ENCODE results near the gene NPBWR2. TPM values are rescaled to one million over a fixed set of nuclear protein-coding genes. Genes with fewer than 3 reads are reported as not detected.
"Not testable (repeated sequence)": the region's sequence is repeated elsewhere in the genome, so short reads cannot be mapped to it uniquely, and the experiment has no call there.

NPBWR2 gene
- total RNA-seq, 4 donors from 2014 or later, result not detected

DNA sequence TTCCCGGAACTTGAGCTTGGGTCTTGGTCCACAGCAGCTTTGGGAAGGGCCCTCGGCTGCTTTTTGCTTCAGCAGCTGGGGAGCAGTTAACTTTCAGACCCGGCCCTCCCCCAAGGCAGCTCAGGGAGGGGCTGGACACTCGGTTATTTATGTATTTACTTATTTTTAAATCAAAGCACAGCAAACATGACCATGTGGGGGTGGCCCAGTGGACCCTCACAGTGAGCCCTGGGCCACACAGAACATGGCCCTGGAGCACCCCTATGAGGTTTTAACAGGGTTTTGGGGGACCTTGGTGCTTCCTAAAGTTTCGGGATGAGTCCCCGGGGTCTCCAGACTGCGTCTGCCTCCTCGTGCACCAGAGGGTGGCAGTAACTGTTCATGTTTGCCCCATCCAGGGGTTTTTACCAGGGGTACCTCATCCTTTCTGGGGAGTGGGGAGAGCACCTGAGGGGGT is 26.6 kb upstream of the NPBWR2 start:
- Histone ChIP-seq H3K27ac (no peak overlapping the region), H3K4me1 (no peaks in the 10 kb centered on the region), H3K9me3 (no peaks in the 10 kb centered on the region), H3K4me3 (no peak overlapping the region), H3K36me3 (no peaks in the 10 kb centered on the region), H3K27me3 (peaks cover 0 to 10% of the 10 kb centered on the region in 2 donors)
- 43 to 50% methylated on average over 8 of the region's 8 CpGs for WGBS, 2 donors
- no peak for DNase-seq (ENCODE audit: low spot score in 2 of 2)
- TF ChIP-seq EP300 (IDR thresholded peaks at IDR 0.05) (no peak), POLR2A (IDR thresholded peaks at IDR 0.05) (no peak), CTCF (IDR thresholded peaks at IDR 0.05) (no peak)

DNA sequence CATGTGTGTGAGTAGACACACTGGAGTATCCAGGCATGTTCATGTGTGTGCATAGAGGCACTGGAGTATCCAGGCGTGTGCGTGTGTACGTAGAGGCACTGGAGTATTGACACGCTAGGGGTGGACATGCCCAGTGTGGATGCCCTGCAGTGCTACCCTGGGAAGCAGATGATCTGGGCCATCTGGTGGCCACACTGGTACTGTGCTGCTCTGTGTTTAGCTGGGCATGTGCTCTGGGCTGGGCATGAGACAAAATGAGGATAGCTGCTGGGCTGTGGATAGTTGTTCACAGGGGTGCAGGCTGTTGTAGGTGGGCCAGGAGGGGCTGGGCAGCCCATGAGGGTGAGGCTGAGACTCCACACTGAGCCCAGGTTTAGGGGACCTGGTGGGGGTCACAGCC is 24.0 kb upstream of the NPBWR2 start:
- DNase-seq (ENCODE audit: low spot score in 2 of 2), result no peak
- Histone ChIP-seq H3K4me3 (no peak overlapping the region), H3K27ac (no peak overlapping the region), H3K4me1 (no peaks in the 10 kb centered on the region), H3K9me3 (peaks cover 0 to 3% (median 0%) of the 10 kb centered on the region in 4 donors), H3K36me3 (no peaks in the 10 kb centered on the region), H3K27me3 (peaks cover 0 to 10% of the 10 kb centered on the region in 2 donors)
- TF ChIP-seq POLR2A (IDR thresholded peaks at IDR 0.05), result no peak
- TF ChIP-seq EP300 (IDR thresholded peaks at IDR 0.05), result no peak
- TF ChIP-seq CTCF (IDR thresholded peaks at IDR 0.05), result no peak
- 92% methylated on average over 4 of the region's 4 CpGs for WGBS, 2 donors

GRCh38 chr20:64130876-64131275 is 23.5 kb upstream of the NPBWR2 start:
- H3K4me1 ChIP-seq, result no peaks in the 10 kb centered on the region
- H3K4me3 ChIP-seq, result no peak overlapping the region
- 68 to 69% methylated on average over 10 of the region's 10 CpGs for WGBS, 2 donors
- H3K27me3 ChIP-seq, result peaks cover 0 to 10% of the 10 kb centered on the region in 2 donors
- TF ChIP-seq POLR2A (IDR thresholded peaks at IDR 0.05), result no peak
- TF ChIP-seq EP300 (IDR thresholded peaks at IDR 0.05), result no peak
- TF ChIP-seq CTCF (IDR thresholded peaks at IDR 0.05), result no peak
- no peak overlapping the region for H3K27ac ChIP-seq
- DNase-seq (ENCODE audit: low spot score in 2 of 2), result no peak
- H3K9me3 ChIP-seq, result peaks cover 0 to 3% (median 0%) of the 10 kb centered on the region in 4 donors
- H3K36me3 ChIP-seq, result no peaks in the 10 kb centered on the region

DNA sequence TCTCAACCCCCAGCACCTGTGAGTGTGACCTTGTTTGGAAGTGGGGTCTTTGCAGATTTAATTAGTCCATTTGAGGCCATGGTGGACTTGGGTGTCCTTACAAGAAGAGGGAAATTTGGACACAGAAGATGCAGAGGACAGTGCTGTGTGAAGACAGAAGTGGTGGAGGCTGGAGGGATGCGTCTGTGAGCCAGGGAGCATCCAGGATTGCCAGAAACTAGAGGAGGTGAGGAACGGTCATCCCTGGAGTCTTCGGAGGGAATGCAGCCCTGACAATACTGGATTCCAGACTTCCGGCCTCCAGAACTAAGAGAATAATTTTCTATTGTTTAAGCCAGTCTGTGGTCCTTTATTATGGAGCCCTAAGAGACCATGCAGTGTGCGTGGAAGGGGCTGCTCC is 22.9 kb upstream of the NPBWR2 start:
- no peak overlapping the region for H3K4me3 ChIP-seq
- DNase-seq (ENCODE audit: low spot score in 2 of 2), result no peak
- H3K27me3 ChIP-seq, result peaks cover 0 to 10% of the 10 kb centered on the region in 2 donors
- TF ChIP-seq EP300 (IDR thresholded peaks at IDR 0.05) (no peak), CTCF (IDR thresholded peaks at IDR 0.05) (no peak), POLR2A (IDR thresholded peaks at IDR 0.05) (no peak)
- no peaks in the 10 kb centered on the region for H3K4me1 ChIP-seq
- no peak overlapping the region for H3K27ac ChIP-seq
- H3K9me3 ChIP-seq, result peaks cover 0 to 3% (median 0%) of the 10 kb centered on the region in 4 donors
- H3K36me3 ChIP-seq, result no peaks in the 10 kb centered on the region
- 26% methylated on average over 5 of the region's 5 CpGs for WGBS, 2 donors

GRCh38 chr20:64129146-64129782 is 21.9 kb upstream of the NPBWR2 start:
- no peak for DNase-seq (ENCODE audit: low spot score in 2 of 2)
- Histone ChIP-seq H3K27me3 (peaks cover 0 to 9% of the 10 kb centered on the region in 2 donors), H3K9me3 (peaks cover 0 to 3% (median 0%) of the 10 kb centered on the region in 4 donors), H3K36me3 (no peaks in the 10 kb centered on the region), H3K4me1 (no peaks in the 10 kb centered on the region), H3K4me3 (no peak overlapping the region), H3K27ac (no peak overlapping the region)
- TF ChIP-seq CTCF (IDR thresholded peaks at IDR 0.05) (no peak), EP300 (IDR thresholded peaks at IDR 0.05) (no peak), POLR2A (IDR thresholded peaks at IDR 0.05) (no peak)
- WGBS, 2 donors, result 88 to 89% methylated on average over 11 of the region's 11 CpGs

- H3K4me3 ChIP-seq; H3K4me1 ChIP-seq; H3K9me3 ChIP-seq; DNase-seq (ENCODE audit: low spot score in 2 of 2); H3K27ac ChIP-seq; H3K36me3 ChIP-seq: not testable (repeated sequence)
- H3K27me3 ChIP-seq, result peaks cover 0 to 26% of the 10 kb centered on the region in 2 donors
- 85 to 89% methylated on average over 11 of the region's 11 CpGs for WGBS, 2 donors
Observed at GRCh38 chr20:64123517-64123916, 16.2 kb upstream of the NPBWR2 start.

DNA sequence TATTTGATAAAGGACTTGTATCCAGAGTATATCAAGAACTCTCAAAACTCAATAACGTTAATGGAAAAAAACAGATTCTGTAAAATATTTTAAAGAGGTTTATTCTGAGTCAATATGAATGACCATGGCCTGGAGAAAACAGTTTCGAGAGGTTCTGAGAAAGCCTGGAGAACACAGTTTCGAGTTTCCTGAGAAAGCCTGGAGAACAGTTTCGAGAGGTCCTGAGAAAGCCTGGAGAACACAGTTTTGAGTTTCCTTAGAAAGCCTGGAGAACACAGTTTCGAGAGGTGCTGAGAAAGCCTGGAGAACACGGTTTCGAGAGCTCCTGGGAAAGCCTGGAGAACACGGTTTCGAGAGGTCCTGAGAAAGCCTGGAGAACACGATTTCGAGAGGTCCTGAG is 15.6 kb upstream of the NPBWR2 start:
- H3K9me3 ChIP-seq; DNase-seq (ENCODE audit: low spot score in 2 of 2); H3K4me3 ChIP-seq; H3K27ac ChIP-seq; H3K4me1 ChIP-seq; H3K36me3 ChIP-seq: not testable (repeated sequence)
- 87% methylated on average over 11 of the region's 11 CpGs for WGBS, 2 donors
- H3K27me3 ChIP-seq, result peaks cover 0 to 26% of the 10 kb centered on the region in 2 donors
